Inferior parietal cortex (tissue), 1 donor: Measurements from ENCODE around the gene DEDD.

Experiments
- DNase-seq: peaks from one replicate; pipeline ENCODE4 v3.0.0-alpha.2; 2016; ENCODE audit errors: extremely low spot score

DEDD gene

GRCh38 chr1:161162806-161163205 lies 30.3 kb upstream of the DEDD start:
- DNase-seq: no peak

GRCh38 chr1:161162052-161162451 lies 29.6 kb upstream of the DEDD start:
- DNase-seq: no peak

GRCh38 chr1:161161652-161162051 lies 29.2 kb upstream of the DEDD start:
- no peak for DNase-seq

- no peak for DNase-seq
These were observed 28.2 kb upstream of the DEDD start for GRCh38 chr1:161160671-161161145.

GRCh38 chr1:161159913-161160243 lies 27.4 kb upstream of the DEDD start:
- DNase-seq: no peak

GRCh38 chr1:161159087-161159912 lies 26.8 kb upstream of the DEDD start, which contains the start of gene USP21:
USP21 (plus strand) TSS chr1:161159500; CDS start chr1:161160641, 1,141 bp downstream.
- peak; percentile 95 for DNase-seq

- DNase-seq: no peak
These were observed 26.0 kb upstream of the DEDD start for GRCh38 chr1:161158316-161159010.

GRCh38 chr1:161157867-161158266 lies 25.4 kb upstream of the DEDD start:
- DNase-seq: no peak

GRCh38 chr1:161153682-161154337 lies 21.3 kb upstream of the DEDD start, which contains the start of gene UFC1:
UFC1 (plus strand) TSS chr1:161153978; CDS start chr1:161153998, 20 bp downstream.
- DNase-seq: peak; percentile 92

GRCh38 chr1:161153176-161153575 lies 20.7 kb upstream of the DEDD start:
- DNase-seq: no peak

GRCh38 chr1:161145832-161146231 lies 13.4 kb upstream of the DEDD start:
- DNase-seq: no peak

- DNase-seq: no peak
These were observed 8.4 kb upstream of the DEDD start for GRCh38 chr1:161140755-161141400.

- DNase-seq: peak; percentile 59
These were observed 7.3 kb upstream of the DEDD start for GRCh38 chr1:161139766-161140165.

GRCh38 chr1:161138431-161138830 lies 6.0 kb upstream of the DEDD start:
- no peak for DNase-seq

GRCh38 chr1:161137881-161138280 lies 5.4 kb upstream of the DEDD start:
- DNase-seq: no peak

GRCh38 chr1:161133220-161133740 lies 813 bp upstream of the DEDD start:
- DNase-seq: peak; percentile 30

- DNase-seq: no peak
These were observed 701 bp downstream of the DEDD start for GRCh38 chr1:161131523-161132409.

- DNase-seq: no peak
These were observed 2.2 kb downstream of the DEDD start for GRCh38 chr1:161130266-161130665.

- no peak for DNase-seq
These were observed 3.7 kb downstream of the DEDD start for GRCh38 chr1:161128591-161129420.

- no peak for DNase-seq
These were observed 4.8 kb downstream of the DEDD start for GRCh38 chr1:161127649-161128048.
